GM20000 (cell line): Measurements from ENCODE around the gene ATP1A3.
A peak's percentile ranks its signal among the peaks of the same experiment; 100 is the strongest.

Experiments used
- DNase-seq: peaks from one replicate; pipeline ENCODE4 v3.0.0; 2012; ENCODE audit warnings: low spot score
- CTCF ChIP-seq: IDR thresholded peaks from 2 replicates; pipeline ENCODE4 v1.5.1; 2012; ENCODE audit warnings: mild to moderate bottlenecking, control low read depth; ENCODE audit errors: extremely low read depth, missing control alignments

ATP1A3 gene

GRCh38 chr19:42006569-42006968 lies 12.5 kb upstream of the ATP1A3 start:
- no peak for TF ChIP-seq CTCF
- no peak for DNase-seq

- no peak for TF ChIP-seq CTCF
- DNase-seq: no peak
Measured at GRCh38 chr19:42005504-42005903, 11.5 kb upstream of the ATP1A3 start.

- DNase-seq: no peak
- no peak for TF ChIP-seq CTCF
Measured at GRCh38 chr19:42003506-42004294, 9.7 kb upstream of the ATP1A3 start.

- TF ChIP-seq CTCF: no peak
Measured at GRCh38 chr19:41999878-42000208, 5.8 kb upstream of the ATP1A3 start.

GRCh38 chr19:41999071-41999877 lies 5.2 kb upstream of the ATP1A3 start:
- DNase-seq: no peak
- no peak for TF ChIP-seq CTCF

More at GRCh38 chr19:41999878-42000208, 5.8 kb upstream of the ATP1A3 start:
- no peak for DNase-seq

- peak; percentile 84 for DNase-seq
- peak; percentile 83 for TF ChIP-seq CTCF
Measured at GRCh38 chr19:41998246-41999020, 4.4 kb upstream of the ATP1A3 start.
